DND-41 (cell line): Measurements from ENCODE around the gene SGCD.

Experiments used
- EZH2 ChIP-seq: IDR thresholded peaks from 3 replicates; pipeline ENCODE4 v1.6.1; 2012; ENCODE audit warnings: borderline replicate concordance, low read depth, mild to moderate bottlenecking, moderate library complexity, low read length, inconsistent platforms; ENCODE audit not compliant: severe bottlenecking
- TF ChIP-seq, protein P1 (sequence below): IDR thresholded peaks from 2 replicates; pipeline ENCODE4 v1.5.1; 2012; ENCODE audit warnings: borderline replicate concordance, low read length, moderate library complexity, mild to moderate bottlenecking; ENCODE audit not compliant: poor library complexity, severe bottlenecking; ENCODE audit errors: extremely low read depth

DNA sequence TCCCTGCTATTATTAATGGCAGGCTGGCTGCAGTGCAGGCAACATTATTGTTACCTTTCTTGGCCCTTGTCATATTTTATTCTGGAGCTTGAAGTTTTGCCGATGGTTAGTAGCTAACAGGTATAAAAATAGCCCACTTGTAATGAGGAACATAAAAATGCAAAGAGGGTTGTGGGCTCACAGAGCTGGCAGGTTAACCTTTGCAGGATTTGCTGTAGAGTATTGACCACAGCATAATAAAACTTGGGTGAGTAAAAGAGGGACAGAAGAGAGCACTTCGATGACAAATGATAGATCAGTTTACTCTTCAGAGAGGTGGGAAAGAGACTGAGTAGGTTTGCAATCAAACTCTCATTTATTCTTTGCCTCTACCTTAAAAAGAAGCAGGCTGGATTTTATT, 49.7 kb upstream of the SGCD start:
- TF ChIP-seq, protein P1, sequence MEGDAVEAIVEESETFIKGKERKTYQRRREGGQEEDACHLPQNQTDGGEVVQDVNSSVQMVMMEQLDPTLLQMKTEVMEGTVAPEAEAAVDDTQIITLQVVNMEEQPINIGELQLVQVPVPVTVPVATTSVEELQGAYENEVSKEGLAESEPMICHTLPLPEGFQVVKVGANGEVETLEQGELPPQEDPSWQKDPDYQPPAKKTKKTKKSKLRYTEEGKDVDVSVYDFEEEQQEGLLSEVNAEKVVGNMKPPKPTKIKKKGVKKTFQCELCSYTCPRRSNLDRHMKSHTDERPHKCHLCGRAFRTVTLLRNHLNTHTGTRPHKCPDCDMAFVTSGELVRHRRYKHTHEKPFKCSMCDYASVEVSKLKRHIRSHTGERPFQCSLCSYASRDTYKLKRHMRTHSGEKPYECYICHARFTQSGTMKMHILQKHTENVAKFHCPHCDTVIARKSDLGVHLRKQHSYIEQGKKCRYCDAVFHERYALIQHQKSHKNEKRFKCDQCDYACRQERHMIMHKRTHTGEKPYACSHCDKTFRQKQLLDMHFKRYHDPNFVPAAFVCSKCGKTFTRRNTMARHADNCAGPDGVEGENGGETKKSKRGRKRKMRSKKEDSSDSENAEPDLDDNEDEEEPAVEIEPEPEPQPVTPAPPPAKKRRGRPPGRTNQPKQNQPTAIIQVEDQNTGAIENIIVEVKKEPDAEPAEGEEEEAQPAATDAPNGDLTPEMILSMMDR: no peak
- no peak for TF ChIP-seq EZH2
